ENCODE data around the gene FGF9. TPM values are rescaled to one million over a fixed set of nuclear protein-coding genes. Genes with fewer than 3 reads are reported as not detected.

Gene FGF9
- total RNA-seq, 4 donors from 2014 or later, result not detected

GRCh38 chr13:21671620-21672286, 880 bp downstream of the FGF9 start:
- Histone ChIP-seq H3K36me3 (no peaks in the 10 kb centered on the region), H3K27me3 (peaks cover 74% of the 10 kb centered on the region), H3K4me1 (peaks cover 70% of the 10 kb centered on the region), H3K4me3 (peak overlapping the region; percentile 62), H3K9me3 (no peaks in the 10 kb centered on the region), H3K27ac (no peak overlapping the region)
- no peak for DNase-seq (ENCODE audit: low spot score in 2 of 2)
- WGBS, result 6% methylated on average over 15 of the region's 15 CpGs
- no peak for TF ChIP-seq POLR2AphosphoS5 (IDR thresholded peaks at IDR 0.05)
- TF ChIP-seq CTCF (IDR thresholded peaks at IDR 0.05), result no peak
- no peak for TF ChIP-seq EP300 (IDR thresholded peaks at IDR 0.05)
- no peak for TF ChIP-seq POLR2A (IDR thresholded peaks at IDR 0.05)

- Histone ChIP-seq H3K4me1 (peaks cover 70% of the 10 kb centered on the region), H3K27me3 (peaks cover 79% of the 10 kb centered on the region), H3K9me3 (no peaks in the 10 kb centered on the region), H3K36me3 (no peaks in the 10 kb centered on the region), H3K4me3 (peak overlapping the region; percentile 62), H3K27ac (no peak overlapping the region)
- TF ChIP-seq POLR2A (IDR thresholded peaks at IDR 0.05) (no peak), POLR2AphosphoS5 (IDR thresholded peaks at IDR 0.05) (no peak), EP300 (IDR thresholded peaks at IDR 0.05) (no peak), CTCF (IDR thresholded peaks at IDR 0.05) (no peak)
- WGBS, result 2% methylated on average over 4 of the region's 4 CpGs
- no peak for DNase-seq (ENCODE audit: low spot score in 2 of 2)
Observed at GRCh38 chr13:21672287-21672680, 1.4 kb downstream of the FGF9 start.

GRCh38 chr13:21672796-21673538, 2.1 kb downstream of the FGF9 start:
- no peaks in the 10 kb centered on the region for H3K9me3 ChIP-seq
- WGBS, result 4% methylated on average over 24 of the region's 24 CpGs
- no peak overlapping the region for H3K27ac ChIP-seq
- H3K4me1 ChIP-seq, result peaks cover 70% of the 10 kb centered on the region
- peak overlapping the region; percentile 56 for H3K4me3 ChIP-seq
- H3K27me3 ChIP-seq, result peaks cover 81% of the 10 kb centered on the region
- no peak for TF ChIP-seq POLR2A (IDR thresholded peaks at IDR 0.05)
- TF ChIP-seq EP300 (IDR thresholded peaks at IDR 0.05), result no peak
- TF ChIP-seq POLR2AphosphoS5 (IDR thresholded peaks at IDR 0.05), result no peak
- TF ChIP-seq CTCF (IDR thresholded peaks at IDR 0.05), result no peak
- no peaks in the 10 kb centered on the region for H3K36me3 ChIP-seq
- DNase-seq (ENCODE audit: low spot score in 2 of 2), result no peak

- no peak for TF ChIP-seq CTCF (IDR thresholded peaks at IDR 0.05)
- WGBS, result 0% methylated on average over 1 of the region's 21 CpGs
- no peak overlapping the region for H3K27ac ChIP-seq
- DNase-seq (ENCODE audit: low spot score in 2 of 2), result no peak
- H3K9me3 ChIP-seq, result no peaks in the 10 kb centered on the region
- no peaks in the 10 kb centered on the region for H3K36me3 ChIP-seq
- peaks cover 82% of the 10 kb centered on the region for H3K27me3 ChIP-seq
- peak overlapping the region; percentile 56 for H3K4me3 ChIP-seq
- peaks cover 70% of the 10 kb centered on the region for H3K4me1 ChIP-seq
Observed at GRCh38 chr13:21673539-21673788, 2.6 kb downstream of the FGF9 start.

GRCh38 chr13:21673789-21674489, 3.1 kb downstream of the FGF9 start:
- H3K9me3 ChIP-seq, result no peaks in the 10 kb centered on the region
- 0% methylated on average over 27 of the region's 77 CpGs for WGBS
- no peak for DNase-seq (ENCODE audit: low spot score in 2 of 2)
- H3K27me3 ChIP-seq, result peaks cover 79% of the 10 kb centered on the region
- TF ChIP-seq POLR2AphosphoS5 (IDR thresholded peaks at IDR 0.05), result no peak
- TF ChIP-seq CTCF (IDR thresholded peaks at IDR 0.05), result no peak
- no peak for TF ChIP-seq POLR2A (IDR thresholded peaks at IDR 0.05)
- no peak overlapping the region for H3K27ac ChIP-seq
- no peaks in the 10 kb centered on the region for H3K36me3 ChIP-seq
- peak overlapping the region; percentile 56 for H3K4me3 ChIP-seq
- peaks cover 67% of the 10 kb centered on the region for H3K4me1 ChIP-seq

Data from suprapubic skin (tissue), 4 donors.